ENCODE data around the gene ZNF516.

DNA sequence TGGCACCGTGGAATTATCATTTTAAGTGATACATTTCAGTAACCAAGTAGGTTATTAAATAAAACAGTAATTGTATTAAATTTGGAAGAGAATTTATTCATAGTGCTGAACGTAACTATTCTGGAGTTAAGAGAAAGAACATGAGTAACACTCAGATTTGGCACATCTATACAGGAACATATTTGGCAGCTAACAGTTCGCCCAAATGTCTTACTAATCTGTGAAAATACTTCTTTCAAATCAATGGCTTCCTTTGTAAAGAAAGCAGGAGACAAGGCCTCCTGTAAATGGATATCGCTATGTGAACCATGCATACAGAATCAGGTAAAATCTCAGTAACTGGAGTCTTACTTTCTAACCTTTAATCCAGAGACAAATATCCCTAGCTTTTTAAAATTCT lies 64.4 kb downstream of the ZNF516 start:
- TF ChIP-seq, protein P1, sequence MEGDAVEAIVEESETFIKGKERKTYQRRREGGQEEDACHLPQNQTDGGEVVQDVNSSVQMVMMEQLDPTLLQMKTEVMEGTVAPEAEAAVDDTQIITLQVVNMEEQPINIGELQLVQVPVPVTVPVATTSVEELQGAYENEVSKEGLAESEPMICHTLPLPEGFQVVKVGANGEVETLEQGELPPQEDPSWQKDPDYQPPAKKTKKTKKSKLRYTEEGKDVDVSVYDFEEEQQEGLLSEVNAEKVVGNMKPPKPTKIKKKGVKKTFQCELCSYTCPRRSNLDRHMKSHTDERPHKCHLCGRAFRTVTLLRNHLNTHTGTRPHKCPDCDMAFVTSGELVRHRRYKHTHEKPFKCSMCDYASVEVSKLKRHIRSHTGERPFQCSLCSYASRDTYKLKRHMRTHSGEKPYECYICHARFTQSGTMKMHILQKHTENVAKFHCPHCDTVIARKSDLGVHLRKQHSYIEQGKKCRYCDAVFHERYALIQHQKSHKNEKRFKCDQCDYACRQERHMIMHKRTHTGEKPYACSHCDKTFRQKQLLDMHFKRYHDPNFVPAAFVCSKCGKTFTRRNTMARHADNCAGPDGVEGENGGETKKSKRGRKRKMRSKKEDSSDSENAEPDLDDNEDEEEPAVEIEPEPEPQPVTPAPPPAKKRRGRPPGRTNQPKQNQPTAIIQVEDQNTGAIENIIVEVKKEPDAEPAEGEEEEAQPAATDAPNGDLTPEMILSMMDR (IDR thresholded peaks at IDR 0.05; ENCODE audit: poor library complexity) = no peak
- TF ChIP-seq EZH2phosphoT487 (IDR thresholded peaks at IDR 0.05; ENCODE audit: low read depth, severe bottlenecking, unreplicated experiment) (no peak), EZH2 (IDR thresholded peaks at IDR 0.05; ENCODE audit: borderline replicate concordance) (no peak)

Data from hepatocyte (in vitro differentiated cells).